Measurements from ENCODE around the gene RASL12. TPM values are rescaled to one million over a fixed set of nuclear protein-coding genes. Genes with fewer than 3 reads are reported as not detected.

RASL12 gene
- total and polyA plus RNA-seq, 2 donors (not counting 1 experiment from before 2014, with no cell fraction given), result not detected

- no CpG with 5 or more reads among the region's 3 CpGs for WGBS (ENCODE audit: insufficient coverage)
- H3K9ac ChIP-seq (ENCODE audit: low read length), result no peak overlapping the region
- POLR2A ChIA-PET, result no interaction called here
- no peak overlapping the region for H3K4me2 ChIP-seq (replicated peaks; ENCODE audit: low read depth, low read length, poor library complexity, severe bottlenecking)
- H3K27ac ChIP-seq (ENCODE audit: low read length in 2 of 2), result no peak overlapping the region
- Mint-ChIP-seq H3K9me3 (ENCODE audit: insufficient read depth) (no peaks in the 10 kb centered on the region), H3K4me3 (no peak overlapping the region), H3K27ac (no peak overlapping the region), H3K4me1 (peaks cover 2% of the 10 kb centered on the region), H3K27me3 (no peaks in the 10 kb centered on the region)
- no peaks in the 10 kb centered on the region for H4K20me1 ChIP-seq (ENCODE audit: control insufficient read depth, insufficient read depth, low read length, poor library complexity, severe bottlenecking)
- H3K27me3 ChIP-seq (replicated peaks in 1 of 4; ENCODE audit: control extremely low read depth in 1 of 4, control insufficient read depth in 3 of 4, insufficient read depth in 4 of 4, low read length in 3 of 4), result no peaks in the 10 kb centered on the region
- H3K4me3 ChIP-seq (ENCODE audit: control extremely low read depth in 1 of 5, extremely low read depth in 1 of 5, insufficient read depth in 1 of 5, low read depth in 2 of 5, low read length in 4 of 5), result no peak overlapping the region
- no peak for TF ChIP-seq EZH2 (IDR thresholded peaks at IDR 0.05; ENCODE audit: borderline replicate concordance, insufficient read depth, low read depth, low read length, poor library complexity, severe bottlenecking)
- H2AFZ ChIP-seq (ENCODE audit: insufficient read depth, low read depth, low read length, poor library complexity, severe bottlenecking), result no peak overlapping the region
- no peak for DNase-seq
- no peaks in the 10 kb centered on the region for H3K79me2 ChIP-seq (ENCODE audit: control insufficient read depth, insufficient read depth, low read length)
- peaks cover 0 to 5% of the 10 kb centered on the region in 2 experiments for H3K36me3 ChIP-seq (replicated peaks in 1 of 2; ENCODE audit: control extremely low read depth in 1 of 2, control insufficient read depth in 1 of 2, extremely low read depth in 1 of 2, insufficient read depth in 2 of 2, low read length in 1 of 2)
- intact Hi-C loops (cut with micrococcal nuclease), result no loop called here
- CTCF ChIA-PET, result no interaction called here
- no peaks in the 10 kb centered on the region for H3K9me3 ChIP-seq (ENCODE audit: control extremely low read depth in 1 of 3, control insufficient read depth in 2 of 3, insufficient read depth in 1 of 3, low read length in 2 of 3)
- H3K4me1 ChIP-seq (ENCODE audit: control insufficient read depth in 2 of 2, insufficient read depth in 2 of 2, low read length in 2 of 2), result no peaks in the 10 kb centered on the region
- no peak for ATAC-seq (ENCODE audit: low read depth)
These were observed 62.8 kb downstream of the RASL12 start for GRCh38 chr15:65004993-65005392.

Small RNA genes lying within 50 kb of the gene (small RNA-seq; reads per million reads assigned to genes)
- not detected for gene AC013553.1 (ENCODE audit: insufficient read length, low read depth, low replicate concordance)

Other genes with a start within 250 kb of the RASL12 start
- 2.0 and 2.8 TPM in 2 replicates for gene PIF1, start 242.3 kb downstream of the RASL12 start, total RNA-seq
- 6.2 and 6.8 TPM in 2 replicates for gene PIF1, start 242.3 kb downstream of the RASL12 start, polyA plus RNA-seq
- 23.1 and 25.4 TPM in 2 replicates for gene PLEKHO2, start 226.1 kb downstream of the RASL12 start, total RNA-seq
- gene PLEKHO2, start 226.1 kb downstream of the RASL12 start, polyA plus RNA-seq, result 8.5 and 13.7 TPM in 2 replicates
- gene ANKDD1A, start 156.1 kb downstream of the RASL12 start, total RNA-seq, result 2.2 and 2.6 TPM in 2 replicates
- 1.0 and 2.7 TPM in 2 replicates for gene ANKDD1A, start 156.1 kb downstream of the RASL12 start, polyA plus RNA-seq
- 94.4 and 95.5 TPM in 2 replicates for gene SPG21, start 78.1 kb downstream of the RASL12 start, total RNA-seq
- gene SPG21, start 78.1 kb downstream of the RASL12 start, polyA plus RNA-seq, result 43.7 and 52.2 TPM in 2 replicates
- 14.3 and 15.5 TPM in 2 replicates for gene MTFMT, start 38.4 kb downstream of the RASL12 start, total RNA-seq
- 7.9 and 10.0 TPM in 2 replicates for gene MTFMT, start 38.4 kb downstream of the RASL12 start, polyA plus RNA-seq
- not detected in 2 replicates for gene SLC51B, start 22.6 kb downstream of the RASL12 start, total RNA-seq
- gene SLC51B, start 22.6 kb downstream of the RASL12 start, polyA plus RNA-seq, result not detected in 2 replicates
- gene KBTBD13, start 8.8 kb upstream of the RASL12 start, total RNA-seq, result not detected in 2 replicates
- not detected in 2 replicates for gene KBTBD13, start 8.8 kb upstream of the RASL12 start, polyA plus RNA-seq
- 18.4 and 19.9 TPM in 2 replicates for gene UBAP1L, start 47.2 kb upstream of the RASL12 start, total RNA-seq
- gene UBAP1L, start 47.2 kb upstream of the RASL12 start, polyA plus RNA-seq, result 8.4 and 8.5 TPM in 2 replicates
- 43.2 and 47.0 TPM in 2 replicates for gene PDCD7, start 65.8 kb upstream of the RASL12 start, total RNA-seq
- 14.4 and 34.6 TPM in 2 replicates for gene PDCD7, start 65.8 kb upstream of the RASL12 start, polyA plus RNA-seq
- 54.5 and 63.1 TPM in 2 replicates for gene CLPX, start 117.4 kb upstream of the RASL12 start, total RNA-seq
- gene CLPX, start 117.4 kb upstream of the RASL12 start, polyA plus RNA-seq, result 16.6 and 30.9 TPM in 2 replicates
- gene CILP, start 143.5 kb upstream of the RASL12 start, total RNA-seq, result 0.36 and 0.52 TPM in 2 replicates
- gene CILP, start 143.5 kb upstream of the RASL12 start, polyA plus RNA-seq, result 0.63 and 0.94 TPM in 2 replicates
- 18.2 and 21.6 TPM in 2 replicates for gene PARP16, start 218.9 kb upstream of the RASL12 start, total RNA-seq
- gene PARP16, start 218.9 kb upstream of the RASL12 start, polyA plus RNA-seq, result 13.9 and 19.1 TPM in 2 replicates
- not detected in 2 replicates for gene RNU5A-1, start 228.1 kb upstream of the RASL12 start, total RNA-seq
- gene RNU5A-1, start 228.1 kb upstream of the RASL12 start, polyA plus RNA-seq, result not detected in 2 replicates
- gene RNU5B-1, start 236.7 kb upstream of the RASL12 start, total RNA-seq, result 17.4 and 21.7 TPM in 2 replicates
- gene RNU5B-1, start 236.7 kb upstream of the RASL12 start, polyA plus RNA-seq, result not detected in 2 replicates

Measured in B cell (primary cell).